ENCODE results near the gene PRR29.
"Not testable (repeated sequence)": the region's sequence is repeated elsewhere in the genome, so short reads cannot be mapped to it uniquely, and the experiment has no call there.

The PRR29 gene

DNA sequence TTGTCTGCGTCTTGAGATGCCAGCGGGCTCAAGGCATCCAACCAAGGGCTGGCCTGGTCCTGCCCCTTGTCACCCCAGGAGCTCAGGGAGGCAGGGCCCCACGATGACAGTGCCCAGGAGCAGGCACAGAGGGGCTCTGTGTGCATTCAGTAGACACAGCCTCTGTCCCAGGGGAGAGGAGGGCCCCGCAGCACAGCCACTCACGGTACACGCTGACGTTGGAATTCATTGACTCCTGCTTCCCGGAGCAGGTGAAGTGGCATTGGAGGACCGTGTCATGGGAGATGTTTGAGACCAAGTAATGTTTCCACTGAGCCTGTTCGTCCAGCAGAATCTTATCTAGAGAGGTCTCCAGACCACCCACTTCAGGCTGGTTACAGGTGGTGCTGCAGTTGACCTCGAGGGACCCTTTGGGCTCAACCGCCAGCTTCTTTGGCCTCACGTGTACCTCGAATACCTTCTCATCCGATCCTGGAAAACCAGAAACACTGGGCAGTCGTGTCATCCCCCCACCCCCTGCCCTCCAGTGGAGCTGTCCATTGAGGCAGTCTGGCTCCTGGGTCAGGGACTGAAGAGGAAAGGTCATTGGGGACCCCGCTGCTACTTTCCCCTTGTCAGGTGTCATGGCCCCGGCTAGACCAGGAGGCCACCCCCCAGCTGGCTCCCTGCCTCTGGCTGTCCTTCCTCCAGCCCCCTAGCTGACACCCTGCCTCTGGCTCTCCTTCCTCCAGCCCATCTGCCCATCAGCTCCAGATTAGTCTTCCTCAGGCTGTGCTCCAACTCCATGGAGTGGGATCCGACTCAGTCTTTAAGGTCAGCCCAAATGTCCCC is 7.0 kb downstream of the PRR29 start:
- TF ChIP-seq, protein P1, sequence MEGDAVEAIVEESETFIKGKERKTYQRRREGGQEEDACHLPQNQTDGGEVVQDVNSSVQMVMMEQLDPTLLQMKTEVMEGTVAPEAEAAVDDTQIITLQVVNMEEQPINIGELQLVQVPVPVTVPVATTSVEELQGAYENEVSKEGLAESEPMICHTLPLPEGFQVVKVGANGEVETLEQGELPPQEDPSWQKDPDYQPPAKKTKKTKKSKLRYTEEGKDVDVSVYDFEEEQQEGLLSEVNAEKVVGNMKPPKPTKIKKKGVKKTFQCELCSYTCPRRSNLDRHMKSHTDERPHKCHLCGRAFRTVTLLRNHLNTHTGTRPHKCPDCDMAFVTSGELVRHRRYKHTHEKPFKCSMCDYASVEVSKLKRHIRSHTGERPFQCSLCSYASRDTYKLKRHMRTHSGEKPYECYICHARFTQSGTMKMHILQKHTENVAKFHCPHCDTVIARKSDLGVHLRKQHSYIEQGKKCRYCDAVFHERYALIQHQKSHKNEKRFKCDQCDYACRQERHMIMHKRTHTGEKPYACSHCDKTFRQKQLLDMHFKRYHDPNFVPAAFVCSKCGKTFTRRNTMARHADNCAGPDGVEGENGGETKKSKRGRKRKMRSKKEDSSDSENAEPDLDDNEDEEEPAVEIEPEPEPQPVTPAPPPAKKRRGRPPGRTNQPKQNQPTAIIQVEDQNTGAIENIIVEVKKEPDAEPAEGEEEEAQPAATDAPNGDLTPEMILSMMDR (IDR thresholded peaks at IDR 0.05; ENCODE audit: low read length): no peak
- TF ChIP-seq EZH2 (IDR thresholded peaks at IDR 0.05; ENCODE audit: borderline replicate concordance, low read length): no peak
- H3K27me3 ChIP-seq (ENCODE audit: insufficient read depth, low read length): no peaks in the 10 kb centered on the region
- no peaks in the 10 kb centered on the region for H3K9me3 ChIP-seq (ENCODE audit: low read length)
- no peak overlapping the region for H3K9ac ChIP-seq (ENCODE audit: low read length)
- H3K4me1 ChIP-seq (ENCODE audit: insufficient read depth, low read length, severe bottlenecking): peaks cover 23% of the 10 kb centered on the region
- no peaks in the 10 kb centered on the region for H4K20me1 ChIP-seq (ENCODE audit: insufficient read depth, low read length)
- H3F3A ChIP-seq (ENCODE audit: insufficient read depth, low read length): no peaks in the 10 kb centered on the region
- H3K27ac ChIP-seq (ENCODE audit: low read depth, low read length, poor library complexity, severe bottlenecking): peak overlapping the region; percentile 41
- H3K4me2 ChIP-seq (ENCODE audit: low read length): no peak overlapping the region
- no peaks in the 10 kb centered on the region for H3K9me2 ChIP-seq (ENCODE audit: low read depth, low read length)
- H3K36me3 ChIP-seq (ENCODE audit: insufficient read depth, low read length): peaks cover 53% of the 10 kb centered on the region
- 0 out of 2 replicates have a peak, but pooled peaks cover 6% of the 10 kb centered on the region for H3K79me2 ChIP-seq (ENCODE audit: insufficient read depth, low read length)
- H2AFZ ChIP-seq (ENCODE audit: low read length): no peak overlapping the region
- H3K4me3 ChIP-seq (ENCODE audit: low read depth, low read length, poor library complexity, severe bottlenecking): no peak overlapping the region

DNA sequence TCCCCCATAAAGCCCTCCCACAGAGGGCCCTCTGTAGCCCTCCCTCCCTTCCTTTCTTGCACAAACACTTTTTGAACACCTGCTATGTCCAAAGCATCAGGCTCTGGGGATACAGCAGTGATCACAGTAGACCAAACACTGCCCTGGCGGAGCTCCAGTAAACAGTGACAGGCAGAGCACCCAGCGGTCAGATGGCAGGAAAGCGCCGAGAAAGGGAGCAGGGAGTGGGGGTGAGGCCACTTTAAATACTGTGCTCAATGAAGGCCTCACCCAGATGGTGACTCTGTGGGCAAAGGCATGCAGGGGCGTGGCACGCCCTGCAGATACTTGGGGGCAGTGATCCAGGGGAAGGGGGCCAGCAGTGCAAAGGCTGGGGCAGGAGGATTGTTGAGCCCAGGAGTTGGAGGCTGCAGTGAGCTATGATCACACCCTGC is 7.6 kb downstream of the PRR29 start:
- Histone ChIP-seq H3K9me2 (ENCODE audit: low read depth, low read length) (no peaks in the 10 kb centered on the region), H3K79me2 (ENCODE audit: insufficient read depth, low read length) (peaks cover 12% of the 10 kb centered on the region; the same call in 1 of the 2 replicates), H3K27ac (ENCODE audit: low read depth, low read length, poor library complexity, severe bottlenecking) (peak overlapping the region; percentile 41), H3K4me2 (ENCODE audit: low read length) (no peak overlapping the region), H3K4me3 (ENCODE audit: low read depth, low read length, poor library complexity, severe bottlenecking) (no peak overlapping the region), H3K9ac (ENCODE audit: low read length) (no peak overlapping the region), H3K27me3 (ENCODE audit: insufficient read depth, low read length) (no peaks in the 10 kb centered on the region), H4K20me1 (ENCODE audit: insufficient read depth, low read length) (no peaks in the 10 kb centered on the region), H3F3A (ENCODE audit: insufficient read depth, low read length) (no peaks in the 10 kb centered on the region), H3K36me3 (ENCODE audit: insufficient read depth, low read length) (peaks cover 55% of the 10 kb centered on the region), H3K4me1 (ENCODE audit: insufficient read depth, low read length, severe bottlenecking) (peaks cover 23% of the 10 kb centered on the region), H3K9me3 (ENCODE audit: low read length) (no peaks in the 10 kb centered on the region), H2AFZ (ENCODE audit: low read length) (no peak overlapping the region)
- TF ChIP-seq, protein P1 (IDR thresholded peaks at IDR 0.05; ENCODE audit: low read length): no peak
- no peak for TF ChIP-seq EZH2 (IDR thresholded peaks at IDR 0.05; ENCODE audit: borderline replicate concordance, low read length)

- H3K27me3 ChIP-seq (ENCODE audit: insufficient read depth, low read length): no peaks in the 10 kb centered on the region
- peaks cover 23% of the 10 kb centered on the region for H3K4me1 ChIP-seq (ENCODE audit: insufficient read depth, low read length, severe bottlenecking)
- H3K9ac ChIP-seq (ENCODE audit: low read length): no peak overlapping the region
- H4K20me1 ChIP-seq (ENCODE audit: insufficient read depth, low read length): no peaks in the 10 kb centered on the region
- H3K79me2 ChIP-seq (ENCODE audit: insufficient read depth, low read length): peaks cover 13% of the 10 kb centered on the region; the same call in 1 of the 2 replicates
- no peaks in the 10 kb centered on the region for H3K9me3 ChIP-seq (ENCODE audit: low read length)
- H3K9me2 ChIP-seq (ENCODE audit: low read depth, low read length): no peaks in the 10 kb centered on the region
- H3F3A ChIP-seq (ENCODE audit: insufficient read depth, low read length): no peaks in the 10 kb centered on the region
- H3K4me2 ChIP-seq (ENCODE audit: low read length): no peak overlapping the region
- H3K4me3 ChIP-seq (ENCODE audit: low read depth, low read length, poor library complexity, severe bottlenecking): no peak overlapping the region
- H3K36me3 ChIP-seq (ENCODE audit: insufficient read depth, low read length): peaks cover 54% of the 10 kb centered on the region
- TF ChIP-seq, protein P1 (IDR thresholded peaks at IDR 0.05; ENCODE audit: low read length): no peak
- no peak for TF ChIP-seq EZH2 (IDR thresholded peaks at IDR 0.05; ENCODE audit: borderline replicate concordance, low read length)
- H2AFZ ChIP-seq (ENCODE audit: low read length): no peak overlapping the region
- H3K27ac ChIP-seq (ENCODE audit: low read depth, low read length, poor library complexity, severe bottlenecking): peak overlapping the region; percentile 41
Measured at GRCh38 chr17:64006361-64007088, 8.4 kb downstream of the PRR29 start.

GRCh38 chr17:64007089-64007837 is 9.1 kb downstream of the PRR29 start:
- not testable (repeated sequence) for H3K9me2 ChIP-seq (ENCODE audit: low read depth, low read length); H3K9me3 ChIP-seq (ENCODE audit: low read length); H2AFZ ChIP-seq (ENCODE audit: low read length); H3K27ac ChIP-seq (ENCODE audit: low read depth, low read length, poor library complexity, severe bottlenecking); H3K4me2 ChIP-seq (ENCODE audit: low read length); H3K4me3 ChIP-seq (ENCODE audit: low read depth, low read length, poor library complexity, severe bottlenecking); H4K20me1 ChIP-seq (ENCODE audit: insufficient read depth, low read length); H3K9ac ChIP-seq (ENCODE audit: low read length); H3F3A ChIP-seq (ENCODE audit: insufficient read depth, low read length); H3K27me3 ChIP-seq (ENCODE audit: insufficient read depth, low read length)
- H3K36me3 ChIP-seq (ENCODE audit: insufficient read depth, low read length): peaks cover 52% of the 10 kb centered on the region
- peaks cover 23% of the 10 kb centered on the region for H3K4me1 ChIP-seq (ENCODE audit: insufficient read depth, low read length, severe bottlenecking)
- H3K79me2 ChIP-seq (ENCODE audit: insufficient read depth, low read length): peaks cover 14% of the 10 kb centered on the region; the same call in 1 of the 2 replicates
